IMR-90 (cell line): ENCODE measurements around the gene LRP1B. TPM values are rescaled to one million over a fixed set of nuclear protein-coding genes. Genes with fewer than 3 reads are reported as not detected.

Experiments
- ATAC-seq: fragments of 200-7000 bp; cut with Tn5 transposase; 2 replicates; pipeline ENCODE4 v1.9.1; 2020; ENCODE audit warnings: low read depth, mild to moderate bottlenecking, moderate library complexity
- BruUV-seq: library from RNA; stranded (reverse); fragments of 400-500 nt; replicated peaks from 2 replicates; lab custom pipeline; 2021; lab: Mats Ljungman, UMichigan
- CTCF ChIA-PET: fragments of 300-600 bp; formaldehyde crosslinking; extraction: SDS; loops from one replicate; lab custom pipeline; 2021; ENCODE audit warnings: antibody characterized with exemption; lab: Yijun Ruan, JAX
- POLR2A ChIA-PET: fragments of 300-600 bp; sonication (Branson Sonifier 250); formaldehyde crosslinking; loops from one replicate; lab custom pipeline; 2022; ENCODE audit warnings: antibody characterized with exemption; ENCODE audit not compliant: unreplicated experiment; lab: Charles Lee
- DNase-seq: peaks from one replicate; pipeline ENCODE4 v3.0.0; 2013
- H2AFZ ChIP-seq: replicated peaks from 2 replicates; pipeline ENCODE3; 2013; ENCODE audit warnings: low read length, mild to moderate bottlenecking; ENCODE audit not compliant: poor library complexity
- H2AK5ac ChIP-seq: 2 replicates; pipeline ENCODE4 v1.6.1; 2013; ENCODE audit warnings: low read depth, low read length, inconsistent platforms
- H2AK9ac ChIP-seq: replicated peaks from 2 replicates; pipeline ENCODE3; 2013; ENCODE audit warnings: mild to moderate bottlenecking, low read depth, low read length, moderate library complexity; ENCODE audit not compliant: poor library complexity
- H2BK120ac ChIP-seq: 2 replicates; pipeline ENCODE4 v1.6.1; 2013; ENCODE audit warnings: low read depth, low read length, inconsistent platforms
- H2BK15ac ChIP-seq: 3 replicates; pipeline ENCODE4 v1.6.1; 2013; ENCODE audit warnings: low read depth, low read length, inconsistent platforms
- H2BK20ac ChIP-seq: 2 replicates; pipeline ENCODE4 v1.6.1; 2013; ENCODE audit warnings: low read depth, mild to moderate bottlenecking, inconsistent platforms, low read length, moderate library complexity
- H2BK5ac ChIP-seq: 2 replicates; pipeline ENCODE4 v1.6.1; 2013; ENCODE audit warnings: mild to moderate bottlenecking, low read depth, low read length, inconsistent platforms; ENCODE audit not compliant: poor library complexity, severe bottlenecking
- H3K14ac ChIP-seq: replicated peaks from 2 replicates; pipeline ENCODE4 v1.6.1; 2013; ENCODE audit warnings: low read depth, low read length, inconsistent platforms
- H3K18ac ChIP-seq: 2 replicates; pipeline ENCODE4 v1.6.1; 2013; ENCODE audit warnings: low read depth, low read length, control low read depth
- H3K23ac ChIP-seq: 2 replicates; pipeline ENCODE4 v1.6.1; 2013; ENCODE audit warnings: low read depth, low read length, inconsistent platforms
- H3K27ac ChIP-seq: 2 replicates; pipeline ENCODE4 v1.5.1; 2013; ENCODE audit warnings: mild to moderate bottlenecking, control low read depth, low read length; ENCODE audit not compliant: insufficient read depth
- H3K27me3 ChIP-seq: 2 replicates; pipeline ENCODE4 v1.6.1; 2013; ENCODE audit warnings: low read length; ENCODE audit not compliant: control insufficient read depth, insufficient read depth
- H3K36me3 ChIP-seq: 2 replicates; pipeline ENCODE4 v1.6.1; 2013; ENCODE audit warnings: low read length, mixed read lengths; ENCODE audit not compliant: control insufficient read depth, insufficient read depth
- H3K4ac ChIP-seq: 2 replicates; pipeline ENCODE4 v1.6.1; 2013; ENCODE audit warnings: low read depth, low read length, inconsistent platforms
- H3K4me1 ChIP-seq: 2 replicates; pipeline ENCODE4 v1.6.1; 2013; ENCODE audit warnings: low read length, mixed read lengths; ENCODE audit not compliant: control insufficient read depth, insufficient read depth
- H3K4me2 ChIP-seq: 2 replicates; pipeline ENCODE4 v1.6.1; 2013; ENCODE audit warnings: low read depth, mild to moderate bottlenecking, control low read depth, low read length, moderate library complexity
- H3K4me3 ChIP-seq: 2 replicates; pipeline ENCODE4 v1.5.1; 2013; ENCODE audit warnings: low read depth, mild to moderate bottlenecking, control low read depth, low read length, moderate library complexity; ENCODE audit not compliant: insufficient read depth
- H3K56ac ChIP-seq: 2 replicates; pipeline ENCODE4 v1.6.1; 2013; ENCODE audit warnings: low read length, inconsistent platforms; ENCODE audit not compliant: insufficient read depth; ENCODE audit errors: extremely low read depth
- H3K79me1 ChIP-seq, 2 experiments: 2 replicates each; pipeline ENCODE4 v1.6.1; 2013; ENCODE audit warnings: low read length in 2 of 2, inconsistent platforms in 1 of 2, low read depth in 1 of 2
- H3K9ac ChIP-seq: 2 replicates; pipeline ENCODE4 v1.6.1; 2013; ENCODE audit warnings: low read depth, low read length, control low read depth
- H3K9me1 ChIP-seq: 2 replicates; pipeline ENCODE4 v1.6.1; 2013; ENCODE audit warnings: low read length, inconsistent platforms; ENCODE audit not compliant: insufficient read depth
- H3K9me3 ChIP-seq: 2 replicates; pipeline ENCODE4 v1.6.1; 2013; ENCODE audit warnings: low read length; ENCODE audit not compliant: control insufficient read depth, insufficient read depth
- H4K20me1 ChIP-seq: 2 replicates; pipeline ENCODE4 v1.6.1; 2013; ENCODE audit warnings: low read length, inconsistent platforms; ENCODE audit not compliant: insufficient read depth
- H4K5ac ChIP-seq: 2 replicates; pipeline ENCODE4 v1.6.1; 2013; ENCODE audit warnings: mild to moderate bottlenecking, low read depth, low read length, control low read depth
- H4K8ac ChIP-seq, 2 experiments: 2 replicates each; pipeline ENCODE4 v1.6.1; 2013; ENCODE audit warnings: low read depth in 2 of 2, low read length in 2 of 2, control low read depth in 1 of 2, inconsistent platforms in 1 of 2
- H4K91ac ChIP-seq: 2 replicates; pipeline ENCODE4 v1.6.1; 2013; ENCODE audit warnings: low read depth, low read length, inconsistent platforms; ENCODE audit not compliant: insufficient read depth
- CHD1 ChIP-seq: IDR thresholded peaks from 2 replicates; pipeline ENCODE4 v1.6.1; 2012; ENCODE audit warnings: low read depth, low read length, improper control_type of control experiment
- MAFK ChIP-seq: IDR thresholded peaks from 2 replicates; pipeline ENCODE4 v1.6.1; 2012; ENCODE audit warnings: low read depth, low read length, improper control_type of control experiment
- MAZ ChIP-seq: IDR thresholded peaks from 2 replicates; pipeline ENCODE4 v1.6.1; 2012; ENCODE audit warnings: low read depth, mild to moderate bottlenecking, low read length, improper control_type of control experiment, moderate library complexity, borderline replicate concordance
- RAD21 ChIP-seq: IDR thresholded peaks from 2 replicates; pipeline ENCODE4 v1.6.1; 2012; ENCODE audit warnings: low read length, improper control_type of control experiment
- dilution Hi-C: fragments of 300-500 bp; cut with HindIII; formaldehyde crosslinking; loops from one replicate; pipeline ENCODE4 v1.14.3; 2018; ENCODE audit warnings: low sequenced_read_pairs; ENCODE audit not compliant: unreplicated experiment
- in situ Hi-C: fragments of 300-500 bp; cut with MboI; formaldehyde crosslinking; loops from 3 replicates; pipeline ENCODE4 v1.14.3; 2019; ENCODE audit warnings: low sequenced_read_pairs, inconsistent platforms, mixed read lengths
- intact Hi-C: fragments of 100-400 bp; cut with micrococcal nuclease; formaldehyde crosslinking; loops from 2 replicates; pipeline ENCODE4 v1.10.0; 2022
- polyA plus RNA-seq, 3 experiments: library from polyadenylated mRNA; depleted of rRNA; stranded (reverse); fragments of >200 nt; gene quantifications; 2 replicates each; pipeline ENCODE4 v1.2.3, GENCODE V29; 2012; ENCODE audit warnings: low replicate concordance in 1 of 3
- total RNA-seq: library from RNA; depleted of rRNA; stranded (reverse); fragments of >200 nt; gene quantifications from 2 replicates; pipeline ENCODE4 v1.2.3, GENCODE V29; 2012
- TF ChIP-seq, protein P1 (sequence below): fragments of 150-350 bp; IDR thresholded peaks from 2 replicates; pipeline ENCODE4 v1.6.1; 2017; ENCODE audit warnings: mild to moderate bottlenecking, antibody characterized with exemption, low read length, low read depth

Gene LRP1B
- total and polyA plus RNA-seq, 2 of the 4 experiments (the other 2 are of a cell fraction), result under 0.01 to 0.02 TPM

DNA sequence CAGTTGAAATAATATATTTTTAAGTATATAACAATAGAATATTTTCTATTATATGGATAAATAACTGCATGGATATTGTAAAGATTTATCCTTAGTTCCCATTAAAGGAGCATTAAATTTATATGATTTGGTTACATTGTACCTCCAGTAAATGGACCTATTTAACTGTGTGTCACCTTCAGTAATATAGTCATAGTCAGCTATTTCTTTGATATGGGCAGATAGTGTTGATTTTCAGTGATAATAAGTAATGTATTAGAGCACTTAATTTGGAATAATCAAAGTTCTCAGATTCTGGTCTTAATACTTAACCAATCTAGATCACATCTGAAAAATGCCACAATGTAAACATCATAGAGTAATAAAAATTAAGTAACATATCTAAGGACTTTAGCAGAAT, 1823.3 kb downstream of the LRP1B start:
- ATAC-seq, result no peak
- dilution Hi-C loops, result no loop called here
- Histone ChIP-seq H4K91ac (no peak overlapping the region), H4K20me1 (no peaks in the 10 kb centered on the region), H3K23ac (no peak overlapping the region), H3K79me1 (no peaks in the 10 kb centered on the region), H3K4ac (no peak overlapping the region), H4K5ac (no peak overlapping the region), H2AFZ (no peak overlapping the region), H3K9me1 (no peaks in the 10 kb centered on the region), H3K4me1 (no peaks in the 10 kb centered on the region), H2AK5ac (no peak overlapping the region), H2AK9ac (no peak overlapping the region), H3K56ac (no peak overlapping the region), H2BK5ac (no peak overlapping the region), H3K9ac (no peak overlapping the region), H4K8ac (no peak overlapping the region), H3K9me3 (peaks cover 2% of the 10 kb centered on the region; the same call in 1 of the 2 replicates), H3K27me3 (no peaks in the 10 kb centered on the region), H3K36me3 (no peaks in the 10 kb centered on the region), H3K4me2 (no peak overlapping the region), H2BK20ac (no peak overlapping the region), H3K18ac (no peak overlapping the region), H3K27ac (no peak overlapping the region), H2BK15ac (no peak overlapping the region), H3K14ac (no peak overlapping the region), H3K4me3 (no peak overlapping the region), H2BK120ac (no peak overlapping the region)
- no TSS peak for BruUV-seq
- CTCF ChIA-PET, result interaction anchor here (0.6 kb wide), 1 partner anchor 20 kb away, joined by 4 read pairs; no protein-coding TSS in a partner anchor
- POLR2A ChIA-PET, result no interaction called here
- in situ Hi-C loops, result no loop called here
- no peak for DNase-seq
- intact Hi-C loops, result no loop called here
- TF ChIP-seq MAFK (peak; percentile 57), MAZ (no peak), RAD21 (no peak), CHD1 (no peak)
- TF ChIP-seq, protein P1, sequence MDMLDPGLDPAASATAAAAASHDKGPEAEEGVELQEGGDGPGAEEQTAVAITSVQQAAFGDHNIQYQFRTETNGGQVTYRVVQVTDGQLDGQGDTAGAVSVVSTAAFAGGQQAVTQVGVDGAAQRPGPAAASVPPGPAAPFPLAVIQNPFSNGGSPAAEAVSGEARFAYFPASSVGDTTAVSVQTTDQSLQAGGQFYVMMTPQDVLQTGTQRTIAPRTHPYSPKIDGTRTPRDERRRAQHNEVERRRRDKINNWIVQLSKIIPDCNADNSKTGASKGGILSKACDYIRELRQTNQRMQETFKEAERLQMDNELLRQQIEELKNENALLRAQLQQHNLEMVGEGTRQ, result no peak
